ENCODE results near the gene SUGP2.

SUGP2 gene

GRCh38 chr19:19010551-19010950 is 22.8 kb downstream of the SUGP2 start:
- Histone ChIP-seq H3K27me3 (ENCODE audit: control insufficient read depth, insufficient read depth, low read length) (no peaks in the 10 kb centered on the region), H3K9ac (ENCODE audit: low read length) (no peak overlapping the region), H3K27ac (ENCODE audit: low read depth, low read length) (no peak overlapping the region), H3K36me3 (ENCODE audit: control insufficient read depth, insufficient read depth, low read length) (peaks cover 23% of the 10 kb centered on the region), H3K4me3 (ENCODE audit: low read length) (no peak overlapping the region), H3K4me1 (ENCODE audit: control insufficient read depth, insufficient read depth, low read length) (no peaks in the 10 kb centered on the region)

DNA sequence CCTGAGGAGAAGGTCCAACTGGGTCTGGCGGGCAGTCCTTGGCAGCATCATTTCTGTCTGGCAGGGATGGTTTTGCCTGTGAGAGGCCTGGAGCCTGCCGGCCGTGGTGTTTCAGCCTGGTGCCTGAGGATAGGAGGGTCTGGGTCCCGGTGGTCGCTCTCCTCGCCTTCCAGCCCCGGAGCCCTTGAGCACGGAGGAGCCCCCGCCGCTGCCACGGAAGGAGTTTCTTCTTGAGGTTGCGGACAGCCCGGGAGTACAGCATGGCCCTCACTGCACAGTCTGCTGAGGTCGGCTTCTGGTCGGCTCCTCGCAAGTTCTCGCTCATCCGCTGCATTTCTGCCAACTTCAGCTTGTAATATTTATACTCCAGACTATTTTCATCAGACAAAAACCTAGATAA is 23.4 kb downstream of the SUGP2 start:
- Histone ChIP-seq H3K27me3 (ENCODE audit: control insufficient read depth, insufficient read depth, low read length) (no peaks in the 10 kb centered on the region), H3K4me3 (ENCODE audit: low read length) (no peak overlapping the region), H3K27ac (ENCODE audit: low read depth, low read length) (no peak overlapping the region), H3K36me3 (ENCODE audit: control insufficient read depth, insufficient read depth, low read length) (peaks cover 23% of the 10 kb centered on the region), H3K4me1 (ENCODE audit: control insufficient read depth, insufficient read depth, low read length) (no peaks in the 10 kb centered on the region), H3K9ac (ENCODE audit: low read length) (no peak overlapping the region)

- H3K9ac ChIP-seq (ENCODE audit: low read length), result no peak overlapping the region
- H3K27me3 ChIP-seq (ENCODE audit: control insufficient read depth, insufficient read depth, low read length), result no peaks in the 10 kb centered on the region
- no peaks in the 10 kb centered on the region for H3K4me1 ChIP-seq (ENCODE audit: control insufficient read depth, insufficient read depth, low read length)
- H3K4me3 ChIP-seq (ENCODE audit: low read length), result no peak overlapping the region
- H3K27ac ChIP-seq (ENCODE audit: low read depth, low read length), result no peak overlapping the region
- peaks cover 34% of the 10 kb centered on the region for H3K36me3 ChIP-seq (ENCODE audit: control insufficient read depth, insufficient read depth, low read length)
These were observed 27.1 kb downstream of the SUGP2 start for GRCh38 chr19:19006213-19006612.

DNA sequence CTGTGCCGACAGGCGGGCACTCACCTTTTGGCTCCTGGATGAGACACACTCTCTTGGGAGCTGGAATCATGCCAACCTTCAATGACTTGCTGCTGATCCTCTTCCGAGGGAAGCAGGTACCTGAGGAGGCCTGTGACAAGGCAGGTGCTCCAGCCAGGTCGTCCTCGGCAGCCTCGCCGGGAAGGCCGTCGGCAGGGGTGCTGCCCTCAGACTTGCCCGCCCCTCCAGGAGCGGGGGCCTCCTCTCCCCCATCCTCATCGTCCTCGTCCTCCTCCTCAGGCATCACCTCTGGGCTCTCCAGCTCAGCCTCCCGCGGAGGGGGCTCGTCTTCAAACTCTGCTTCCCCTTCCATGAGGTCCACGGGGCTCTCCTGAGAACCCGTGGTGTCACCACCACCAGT is 29.2 kb downstream of the SUGP2 start:
- H3K36me3 ChIP-seq (ENCODE audit: control insufficient read depth, insufficient read depth, low read length), result peaks cover 32% of the 10 kb centered on the region
- no peak overlapping the region for H3K9ac ChIP-seq (ENCODE audit: low read length)
- no peaks in the 10 kb centered on the region for H3K4me1 ChIP-seq (ENCODE audit: control insufficient read depth, insufficient read depth, low read length)
- H3K27ac ChIP-seq (ENCODE audit: low read depth, low read length), result no peak overlapping the region
- no peaks in the 10 kb centered on the region for H3K27me3 ChIP-seq (ENCODE audit: control insufficient read depth, insufficient read depth, low read length)
- no peak overlapping the region for H3K4me3 ChIP-seq (ENCODE audit: low read length)

GRCh38 chr19:18999896-19000620 is 33.3 kb downstream of the SUGP2 start:
- peaks cover 29% of the 10 kb centered on the region for H3K36me3 ChIP-seq (ENCODE audit: control insufficient read depth, insufficient read depth, low read length)
- H3K9ac ChIP-seq (ENCODE audit: low read length), result no peak overlapping the region
- no peak overlapping the region for H3K4me3 ChIP-seq (ENCODE audit: low read length)
- no peaks in the 10 kb centered on the region for H3K4me1 ChIP-seq (ENCODE audit: control insufficient read depth, insufficient read depth, low read length)
- no peak overlapping the region for H3K27ac ChIP-seq (ENCODE audit: low read depth, low read length)
- no peaks in the 10 kb centered on the region for H3K27me3 ChIP-seq (ENCODE audit: control insufficient read depth, insufficient read depth, low read length)

GRCh38 chr19:18999016-18999758 is 34.1 kb downstream of the SUGP2 start:
- H3K27me3 ChIP-seq (ENCODE audit: control insufficient read depth, insufficient read depth, low read length), result no peaks in the 10 kb centered on the region
- H3K9ac ChIP-seq (ENCODE audit: low read length), result no peak overlapping the region
- no peak overlapping the region for H3K4me3 ChIP-seq (ENCODE audit: low read length)
- H3K4me1 ChIP-seq (ENCODE audit: control insufficient read depth, insufficient read depth, low read length), result no peaks in the 10 kb centered on the region
- H3K36me3 ChIP-seq (ENCODE audit: control insufficient read depth, insufficient read depth, low read length), result peaks cover 26% of the 10 kb centered on the region
- no peak overlapping the region for H3K27ac ChIP-seq (ENCODE audit: low read depth, low read length)

DNA sequence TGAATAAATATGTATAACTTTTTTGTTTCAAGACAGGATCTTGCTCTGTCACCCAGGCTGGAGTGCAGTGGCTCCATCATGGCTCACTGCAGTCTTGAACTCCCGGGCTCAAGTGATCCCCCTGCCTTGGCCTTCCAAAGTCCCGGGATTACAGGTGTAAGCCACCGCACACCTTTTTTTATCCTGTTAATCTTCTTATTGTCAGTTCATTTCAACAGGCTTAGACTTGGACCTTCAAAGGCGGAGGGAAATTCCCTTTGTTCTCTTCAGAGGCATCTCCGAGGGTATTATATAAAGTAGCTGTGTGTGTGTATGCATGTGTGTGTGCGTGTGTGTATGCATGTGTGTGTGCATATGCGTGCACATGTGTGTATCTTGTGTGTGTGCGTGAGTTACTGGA is 35.0 kb downstream of the SUGP2 start:
- Histone ChIP-seq H3K4me3 (ENCODE audit: low read length) (no peak overlapping the region), H3K9ac (ENCODE audit: low read length) (no peak overlapping the region), H3K4me1 (ENCODE audit: control insufficient read depth, insufficient read depth, low read length) (no peaks in the 10 kb centered on the region), H3K27me3 (ENCODE audit: control insufficient read depth, insufficient read depth, low read length) (no peaks in the 10 kb centered on the region), H3K27ac (ENCODE audit: low read depth, low read length) (no peak overlapping the region), H3K36me3 (ENCODE audit: control insufficient read depth, insufficient read depth, low read length) (peaks cover 30% of the 10 kb centered on the region)

DNA sequence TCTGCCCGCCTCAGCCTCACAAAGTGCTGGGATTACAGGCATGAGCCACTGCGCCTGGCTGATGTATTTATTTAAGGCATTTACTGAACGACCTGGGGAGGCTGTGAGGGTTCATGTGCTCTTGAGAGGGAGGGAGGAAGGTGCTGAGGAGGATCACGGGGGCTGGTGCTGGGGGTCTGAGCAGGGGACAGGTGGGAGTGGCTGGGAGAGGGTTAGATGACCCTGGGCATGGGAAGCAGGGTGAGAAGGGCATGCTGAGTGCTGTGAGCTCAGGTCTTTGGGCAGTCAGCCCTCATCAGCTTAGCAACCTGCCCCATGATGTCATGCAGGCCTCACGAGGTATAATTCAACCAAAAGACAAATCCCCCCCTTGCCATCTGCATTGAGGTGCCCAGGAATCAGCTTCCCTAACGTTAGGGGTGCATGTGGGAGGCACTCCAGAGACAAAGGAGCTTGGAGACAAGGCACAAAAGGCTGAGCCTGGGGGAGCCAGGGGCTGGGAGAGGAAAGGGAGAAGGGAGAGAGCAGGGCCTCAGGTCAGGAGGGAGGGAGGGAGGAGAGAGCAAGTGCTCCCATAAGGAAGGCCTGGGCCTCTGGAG is 36.4 kb downstream of the SUGP2 start:
- no peak overlapping the region for H3K9ac ChIP-seq (ENCODE audit: low read length)

GRCh38 chr19:18996351-18996750 is 37.0 kb downstream of the SUGP2 start:
- H3K27ac ChIP-seq (ENCODE audit: low read depth, low read length), result no peak overlapping the region
- no peaks in the 10 kb centered on the region for H3K27me3 ChIP-seq (ENCODE audit: control insufficient read depth, insufficient read depth, low read length)
- no peaks in the 10 kb centered on the region for H3K4me1 ChIP-seq (ENCODE audit: control insufficient read depth, insufficient read depth, low read length)
- H3K9ac ChIP-seq (ENCODE audit: low read length), result no peak overlapping the region
- no peak overlapping the region for H3K4me3 ChIP-seq (ENCODE audit: low read length)
- peaks cover 27% of the 10 kb centered on the region for H3K36me3 ChIP-seq (ENCODE audit: control insufficient read depth, insufficient read depth, low read length)

More for the DNA sequence above, 36.4 kb downstream of the SUGP2 start:
- H3K4me3 ChIP-seq (ENCODE audit: low read length), result no peak overlapping the region
- H3K4me1 ChIP-seq (ENCODE audit: control insufficient read depth, insufficient read depth, low read length), result no peaks in the 10 kb centered on the region
- H3K36me3 ChIP-seq (ENCODE audit: control insufficient read depth, insufficient read depth, low read length), result peaks cover 31% of the 10 kb centered on the region
- H3K27me3 ChIP-seq (ENCODE audit: control insufficient read depth, insufficient read depth, low read length), result no peaks in the 10 kb centered on the region
- H3K27ac ChIP-seq (ENCODE audit: low read depth, low read length), result no peak overlapping the region

- Histone ChIP-seq H3K4me3 (ENCODE audit: low read length) (no peak overlapping the region), H3K9ac (ENCODE audit: low read length) (no peak overlapping the region), H3K4me1 (ENCODE audit: control insufficient read depth, insufficient read depth, low read length) (no peaks in the 10 kb centered on the region), H3K27me3 (ENCODE audit: control insufficient read depth, insufficient read depth, low read length) (no peaks in the 10 kb centered on the region), H3K27ac (ENCODE audit: low read depth, low read length) (no peak overlapping the region), H3K36me3 (ENCODE audit: control insufficient read depth, insufficient read depth, low read length) (peaks cover 25% of the 10 kb centered on the region)
These were observed 37.5 kb downstream of the SUGP2 start for GRCh38 chr19:18995804-18996241.

- H3K36me3 ChIP-seq (ENCODE audit: control insufficient read depth, insufficient read depth, low read length), result peaks cover 13% of the 10 kb centered on the region
- H3K9ac ChIP-seq (ENCODE audit: low read length), result no peak overlapping the region
- no peaks in the 10 kb centered on the region for H3K4me1 ChIP-seq (ENCODE audit: control insufficient read depth, insufficient read depth, low read length)
- no peak overlapping the region for H3K4me3 ChIP-seq (ENCODE audit: low read length)
- H3K27me3 ChIP-seq (ENCODE audit: control insufficient read depth, insufficient read depth, low read length), result no peaks in the 10 kb centered on the region
- H3K27ac ChIP-seq (ENCODE audit: low read depth, low read length), result no peak overlapping the region
These were observed 40.2 kb downstream of the SUGP2 start for GRCh38 chr19:18993115-18993514.

DNA sequence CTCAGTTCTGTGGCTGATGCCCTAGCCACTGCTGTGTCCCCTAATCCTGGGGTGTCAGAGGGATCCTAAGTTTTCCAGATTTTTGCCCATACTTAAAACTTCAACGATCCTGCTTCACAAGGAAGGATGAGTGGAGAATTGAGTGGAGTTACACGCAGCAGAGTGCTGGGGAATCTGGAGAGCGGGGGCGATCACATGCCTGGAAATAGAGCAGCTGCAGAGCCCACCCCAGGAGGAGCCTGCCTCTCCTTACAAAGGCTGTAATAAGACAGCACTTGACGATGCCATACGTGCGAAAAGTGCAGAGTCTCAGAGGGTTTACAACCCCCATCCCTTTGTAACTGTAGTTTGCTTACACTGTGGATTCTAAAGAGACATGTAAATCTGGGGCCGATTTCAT is 40.6 kb downstream of the SUGP2 start:
- H3K27me3 ChIP-seq (ENCODE audit: control insufficient read depth, insufficient read depth, low read length), result no peaks in the 10 kb centered on the region
- H3K4me3 ChIP-seq (ENCODE audit: low read length), result no peak overlapping the region
- no peaks in the 10 kb centered on the region for H3K4me1 ChIP-seq (ENCODE audit: control insufficient read depth, insufficient read depth, low read length)
- peaks cover 13% of the 10 kb centered on the region for H3K36me3 ChIP-seq (ENCODE audit: control insufficient read depth, insufficient read depth, low read length)
- no peak overlapping the region for H3K9ac ChIP-seq (ENCODE audit: low read length)
- H3K27ac ChIP-seq (ENCODE audit: low read depth, low read length), result no peak overlapping the region

Measured in rectal smooth muscle tissue (tissue), 1 donor.